ENCODE data around the gene CD99.
"Not testable (repeated sequence)": the region's sequence is repeated elsewhere in the genome, so short reads cannot be mapped to it uniquely, and the experiment has no call there.

CD99 gene

GRCh38 chrX:2714551-2714950, 23.5 kb downstream of the CD99 start:
- no peak for TF ChIP-seq ZNF274 (IDR thresholded peaks at IDR 0.05; ENCODE audit: low read depth, low read length)
- H3K4me3 ChIP-seq (ENCODE audit: low read length) = no peak overlapping the region

- no peak for TF ChIP-seq ZNF274 (IDR thresholded peaks at IDR 0.05; ENCODE audit: low read depth, low read length)
- H3K4me3 ChIP-seq (ENCODE audit: low read length) = no peak overlapping the region
These were observed 24.0 kb downstream of the CD99 start for GRCh38 chrX:2715066-2715600.

DNA sequence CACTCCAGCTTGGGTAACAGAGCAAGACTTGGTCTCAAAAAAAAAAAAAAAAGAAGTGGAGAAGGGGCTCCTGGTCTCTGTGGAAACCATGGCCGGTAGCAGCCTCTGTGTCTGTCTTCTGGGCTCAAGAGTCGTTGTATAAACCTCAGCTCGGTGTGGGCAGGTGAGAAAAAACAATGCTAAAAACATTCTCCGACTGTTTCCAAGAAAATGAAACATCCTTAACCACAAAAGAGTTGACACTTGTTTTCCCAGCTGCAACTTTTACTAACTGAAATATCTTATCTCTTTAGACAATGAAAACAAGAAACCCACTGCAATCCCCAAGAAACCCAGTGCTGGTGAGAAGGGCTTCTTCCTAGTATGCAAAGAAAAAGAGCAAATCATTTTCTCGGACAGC, 26.2 kb downstream of the CD99 start:
- no peak for TF ChIP-seq ZNF274 (IDR thresholded peaks at IDR 0.05; ENCODE audit: low read depth, low read length)
- H3K4me3 ChIP-seq (ENCODE audit: low read length) = no peak overlapping the region

GRCh38 chrX:2718821-2719220, 27.7 kb downstream of the CD99 start:
- no peak for TF ChIP-seq ZNF274 (IDR thresholded peaks at IDR 0.05; ENCODE audit: low read depth, low read length)
- H3K4me3 ChIP-seq (ENCODE audit: low read length) = no peak overlapping the region

- no peak overlapping the region for H3K4me3 ChIP-seq (ENCODE audit: low read length)
- no peak for TF ChIP-seq ZNF274 (IDR thresholded peaks at IDR 0.05; ENCODE audit: low read depth, low read length)
These were observed 28.8 kb downstream of the CD99 start for GRCh38 chrX:2719774-2720447.

- no peak overlapping the region for H3K4me3 ChIP-seq (ENCODE audit: low read length)
- no peak for TF ChIP-seq ZNF274 (IDR thresholded peaks at IDR 0.05; ENCODE audit: low read depth, low read length)
These were observed 32.3 kb downstream of the CD99 start for GRCh38 chrX:2723286-2723879.

DNA sequence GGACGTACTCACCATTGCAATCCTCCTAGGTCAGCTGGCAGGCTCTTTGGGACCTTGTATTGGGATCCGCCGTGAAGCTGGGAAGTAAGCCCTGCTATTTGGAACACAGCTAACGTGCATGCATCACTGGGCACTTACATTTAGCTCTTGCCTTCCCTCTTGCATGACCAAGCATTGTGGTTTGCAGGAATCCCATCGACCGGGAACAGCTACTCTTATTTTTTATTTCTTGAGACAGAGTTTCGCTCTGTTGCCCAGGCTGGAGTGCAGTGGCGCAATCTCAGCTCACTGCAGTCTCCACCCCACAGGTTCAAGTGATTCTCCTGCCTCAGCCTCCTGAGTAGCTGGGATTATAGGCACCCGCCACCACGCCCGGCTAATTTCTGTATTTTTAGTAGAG, 36.2 kb downstream of the CD99 start:
- H3K4me3 ChIP-seq (ENCODE audit: low read length) = not testable (repeated sequence)

- H3K4me3 ChIP-seq (ENCODE audit: low read length) = no peak overlapping the region
These were observed 41.0 kb downstream of the CD99 start for GRCh38 chrX:2732076-2732475.

DNA sequence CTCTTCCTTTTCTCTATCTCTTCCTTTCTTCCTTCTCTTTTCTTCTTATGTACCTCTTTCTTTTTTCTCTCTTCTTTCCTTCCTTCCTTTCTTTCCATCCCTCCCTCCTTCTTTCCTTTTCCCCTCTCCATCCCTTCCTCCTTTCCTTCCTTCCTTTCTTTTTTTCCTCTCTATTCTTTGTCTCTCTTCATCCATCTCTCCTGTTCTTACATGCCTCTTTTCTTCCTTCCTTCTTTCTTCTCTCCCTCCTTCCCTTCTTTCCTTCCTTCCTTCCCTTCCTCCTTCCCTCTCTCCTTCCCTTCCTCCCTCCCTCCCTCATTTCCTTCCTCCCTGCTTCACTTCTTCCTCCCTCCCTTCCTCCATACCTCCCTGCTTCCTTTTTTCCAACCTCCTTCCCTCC, 41.6 kb downstream of the CD99 start:
- no peak overlapping the region for H3K4me3 ChIP-seq (ENCODE audit: low read length)
- no peak for TF ChIP-seq ZNF274 (IDR thresholded peaks at IDR 0.05; ENCODE audit: low read depth, low read length)

More at GRCh38 chrX:2732076-2732475, 41.0 kb downstream of the CD99 start:
- TF ChIP-seq ZNF274 (IDR thresholded peaks at IDR 0.05; ENCODE audit: low read depth, low read length) = no peak

GRCh38 chrX:2733286-2733685, 42.2 kb downstream of the CD99 start:
- no peak overlapping the region for H3K4me3 ChIP-seq (ENCODE audit: low read length)
- TF ChIP-seq ZNF274 (IDR thresholded peaks at IDR 0.05; ENCODE audit: low read depth, low read length) = no peak

GRCh38 chrX:2735270-2735669, 44.2 kb downstream of the CD99 start:
- no peak for TF ChIP-seq ZNF274 (IDR thresholded peaks at IDR 0.05; ENCODE audit: low read depth, low read length)
- no peak overlapping the region for H3K4me3 ChIP-seq (ENCODE audit: low read length)

DNA sequence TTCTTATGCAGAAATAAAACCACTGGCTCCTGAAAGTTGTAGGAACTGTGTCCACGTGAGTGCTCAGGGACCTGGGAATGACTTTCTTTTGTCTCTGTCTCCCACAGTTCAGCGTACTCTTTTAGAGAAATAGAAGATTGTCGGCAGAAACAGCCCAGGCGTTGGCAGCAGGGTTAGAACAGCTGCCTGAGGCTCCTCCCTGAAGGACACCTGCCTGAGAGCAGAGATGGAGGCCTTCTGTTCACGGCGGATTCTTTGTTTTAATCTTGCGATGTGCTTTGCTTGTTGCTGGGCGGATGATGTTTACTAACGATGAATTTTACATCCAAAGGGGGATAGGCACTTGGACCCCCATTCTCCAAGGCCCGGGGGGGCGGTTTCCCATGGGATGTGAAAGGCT, 49.6 kb downstream of the CD99 start:
- TF ChIP-seq ZNF274 (IDR thresholded peaks at IDR 0.05; ENCODE audit: low read depth, low read length) = no peak
- H3K4me3 ChIP-seq (ENCODE audit: low read length) = no peak overlapping the region

DNA sequence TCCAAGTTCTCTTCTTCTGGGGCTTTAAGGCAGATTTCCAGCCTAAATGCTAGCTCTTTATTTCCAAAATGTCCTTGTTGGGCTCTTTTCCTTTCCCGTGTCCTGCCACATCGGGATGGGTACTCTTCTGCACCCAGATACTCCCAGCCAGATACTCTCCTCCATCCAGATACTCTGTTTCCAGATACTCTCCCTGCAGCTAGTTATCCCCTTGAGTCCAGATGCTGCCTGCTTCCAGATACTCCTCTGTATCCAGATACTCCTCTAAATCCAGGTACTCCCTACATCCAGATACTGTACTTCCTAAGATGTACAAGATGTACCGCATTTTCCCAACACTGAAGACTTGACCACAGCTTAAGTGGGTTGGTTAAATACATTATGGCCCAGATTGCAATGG, 50.3 kb downstream of the CD99 start:
- no peak overlapping the region for H3K4me3 ChIP-seq (ENCODE audit: low read length)
- TF ChIP-seq ZNF274 (IDR thresholded peaks at IDR 0.05; ENCODE audit: low read depth, low read length) = no peak

- not testable (repeated sequence) for H3K4me3 ChIP-seq (ENCODE audit: low read length)
These were observed 55.2 kb downstream of the CD99 start for GRCh38 chrX:2746250-2746649.

- TF ChIP-seq ZNF274 (IDR thresholded peaks at IDR 0.05; ENCODE audit: low read depth, low read length) = no peak
- H3K4me3 ChIP-seq (ENCODE audit: low read length) = no peak overlapping the region
These were observed 57.2 kb downstream of the CD99 start for GRCh38 chrX:2748171-2748814.

All from GM08714 (cell line).